COR-L47 (cell line): ENCODE results near the gene STAT5B.
"Not testable (repeated sequence)": the region's sequence is repeated elsewhere in the genome, so short reads cannot be mapped to it uniquely, and the experiment has no call there.

Experiments
- DNase-seq: peaks from one replicate; lab custom pipeline; 2025; lab: John Stamatoyannopoulos, UW

The STAT5B gene

GRCh38 chr17:42305543-42306384, 29.6 kb upstream of the STAT5B start:
- DNase-seq: no peak

GRCh38 chr17:42305031-42305330, 28.8 kb upstream of the STAT5B start:
- DNase-seq: not testable (repeated sequence)

- no peak for DNase-seq
These were observed 28.2 kb upstream of the STAT5B start for GRCh38 chr17:42304187-42305030.

GRCh38 chr17:42303694-42304093, 27.5 kb upstream of the STAT5B start:
- no peak for DNase-seq

- DNase-seq: no peak
These were observed 24.8 kb upstream of the STAT5B start for GRCh38 chr17:42301022-42301421.

GRCh38 chr17:42299913-42300312, 23.7 kb upstream of the STAT5B start:
- not testable (repeated sequence) for DNase-seq

GRCh38 chr17:42299361-42299760, 23.2 kb upstream of the STAT5B start:
- not testable (repeated sequence) for DNase-seq

GRCh38 chr17:42297775-42298174, 21.6 kb upstream of the STAT5B start:
- DNase-seq: not testable (repeated sequence)

GRCh38 chr17:42296012-42296411, 19.8 kb upstream of the STAT5B start:
- DNase-seq: no peak

GRCh38 chr17:42294469-42295398, 18.5 kb upstream of the STAT5B start:
- DNase-seq: no peak

GRCh38 chr17:42291129-42291528, 14.9 kb upstream of the STAT5B start:
- DNase-seq: no peak

GRCh38 chr17:42290577-42290976, 14.4 kb upstream of the STAT5B start:
- DNase-seq: no peak

GRCh38 chr17:42289611-42290181, 13.5 kb upstream of the STAT5B start:
- no peak for DNase-seq

- DNase-seq: no peak
These were observed 12.8 kb upstream of the STAT5B start for GRCh38 chr17:42288803-42289610.

- DNase-seq: no peak
These were observed 12.0 kb upstream of the STAT5B start, which contains the start of gene STAT5A for GRCh38 chr17:42287977-42288802. Gene STAT5A, plus strand, starts transcription at chr17:42288498. Its CDS starts 914 bp downstream, at chr17:42289412.

- DNase-seq: no peak
These were observed 11.2 kb upstream of the STAT5B start for GRCh38 chr17:42287305-42287976.

GRCh38 chr17:42286411-42287221, 10.4 kb upstream of the STAT5B start:
- DNase-seq: no peak

GRCh38 chr17:42285346-42286050, 9.3 kb upstream of the STAT5B start:
- no peak for DNase-seq
